A204.1 (cell line): ENCODE results near the gene NUDT4B.
"Not testable (repeated sequence)": the region's sequence is repeated elsewhere in the genome, so short reads cannot be mapped to it uniquely, and the experiment has no call there.

ENCODE experiments used
- FAIRE-seq: peaks from 2 replicates; lab custom pipeline; 2012; peaks lifted over from hg19 to GRCh38; lab: Jason Lieb, UNC

Gene NUDT4B

DNA sequence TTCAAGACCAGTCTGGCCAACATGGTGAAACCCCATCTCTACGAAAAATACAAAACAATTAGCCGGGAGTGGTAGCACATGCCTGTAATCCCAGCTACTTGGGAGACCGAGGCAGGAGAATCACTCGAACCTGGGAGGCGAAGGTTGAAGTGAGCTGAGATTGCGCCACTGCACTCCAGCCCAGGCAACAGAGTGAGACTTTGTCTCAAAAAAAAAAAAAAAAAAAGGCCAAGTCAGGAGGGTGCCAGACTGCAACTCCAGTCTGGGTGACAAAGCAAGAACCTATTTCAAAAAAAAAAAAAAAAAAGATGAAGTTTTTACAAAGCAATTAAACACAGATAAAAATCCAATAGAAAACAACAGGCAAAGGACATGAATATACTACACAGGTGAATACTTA, 9.9 kb upstream of the NUDT4B start:
- FAIRE-seq, result not testable (repeated sequence)

DNA sequence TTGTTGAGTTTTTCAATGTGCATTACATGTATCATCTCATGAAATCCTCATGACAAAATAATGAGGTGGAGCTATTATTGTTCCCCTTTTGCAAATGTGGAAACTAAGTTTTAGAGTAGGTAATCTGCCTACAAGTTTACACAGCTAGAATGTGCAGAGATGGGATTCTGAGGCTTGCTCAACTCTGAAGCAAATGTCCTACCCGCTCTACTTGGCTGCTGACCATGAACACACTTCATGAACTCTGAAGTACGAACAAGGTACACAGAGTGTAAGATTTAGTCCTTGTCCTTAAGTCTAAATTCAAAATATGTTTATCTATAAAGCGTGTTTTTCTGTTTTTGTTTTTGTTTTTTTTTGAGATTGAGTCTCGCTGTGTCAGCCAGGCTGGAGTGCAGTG, 5.4 kb upstream of the NUDT4B start:
- FAIRE-seq, result not testable (repeated sequence)

DNA sequence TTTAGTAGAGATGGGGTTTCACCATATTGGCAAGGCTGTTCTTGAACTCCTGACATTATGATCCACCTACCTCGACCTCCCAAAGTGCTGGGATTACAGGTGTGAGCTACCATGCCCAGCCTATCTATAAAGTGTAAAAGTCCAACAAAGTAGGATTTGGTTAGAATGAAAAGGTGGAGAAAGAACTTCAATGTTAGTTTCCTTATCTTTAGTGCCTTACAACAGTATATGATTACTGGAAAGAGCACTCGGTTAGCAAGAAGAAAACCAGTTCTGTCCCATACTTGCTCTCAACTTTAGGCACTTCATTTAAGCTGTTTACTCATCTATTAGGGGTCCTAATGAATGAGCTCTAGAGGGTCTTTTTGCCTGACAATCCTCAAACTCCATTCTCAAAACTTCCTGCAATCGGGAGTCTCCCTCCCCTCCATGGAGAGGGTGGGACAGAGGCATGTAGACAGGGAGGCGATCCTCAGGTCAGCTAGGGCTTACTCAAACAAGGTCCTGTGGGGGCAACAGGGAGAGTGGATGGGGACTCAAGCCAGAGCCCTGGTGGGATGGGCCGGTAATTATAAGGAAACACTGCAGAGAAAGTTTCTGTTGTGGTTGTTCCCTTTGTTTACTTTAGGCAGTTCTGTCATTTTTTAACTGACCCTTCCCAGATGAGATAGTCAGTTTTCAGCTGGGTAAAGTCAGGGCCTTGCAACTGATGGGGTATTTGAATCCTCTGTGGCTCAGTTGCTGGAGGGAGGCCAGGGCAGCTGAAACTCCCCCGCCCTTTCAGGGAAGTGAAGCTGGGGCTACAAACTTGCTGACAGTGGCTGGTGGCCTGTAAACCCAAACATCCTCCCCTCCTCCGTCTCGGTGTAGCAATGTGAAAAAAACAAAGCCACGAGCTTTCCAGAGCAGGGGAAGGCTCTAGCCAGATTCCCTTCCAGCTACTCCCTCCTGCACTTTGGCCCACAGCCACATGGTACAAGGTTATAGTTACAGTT, 4.6 kb upstream of the NUDT4B start:
- not testable (repeated sequence) for FAIRE-seq

- FAIRE-seq, result peak; percentile 83
These were observed 734 bp downstream of the NUDT4B start for GRCh38 chr1:148749335-148749681.

GRCh38 chr1:148756231-148756630, 7.7 kb downstream of the NUDT4B start:
- FAIRE-seq, result not testable (repeated sequence)

- not testable (repeated sequence) for FAIRE-seq
These were observed 8.9 kb downstream of the NUDT4B start for GRCh38 chr1:148757446-148757845.

DNA sequence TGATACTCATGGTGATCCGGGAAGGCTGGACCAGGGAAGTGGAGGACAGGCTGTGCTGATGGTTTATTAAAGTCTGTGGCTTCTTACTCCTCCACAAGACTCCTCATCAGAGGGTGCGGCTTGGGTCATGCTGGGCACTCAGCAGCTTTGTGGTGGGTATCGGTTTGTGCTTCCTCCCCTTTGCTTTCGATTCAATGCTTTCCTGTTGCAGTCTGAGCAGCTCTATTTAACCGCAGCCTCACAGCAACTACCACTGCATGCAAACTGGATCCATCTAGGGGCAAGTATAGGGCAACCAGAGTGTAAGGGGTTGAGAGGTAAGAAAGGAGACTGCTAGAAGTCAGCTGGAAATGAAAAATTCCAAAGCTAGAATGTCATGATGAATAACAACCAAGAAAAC, 9.8 kb downstream of the NUDT4B start:
- FAIRE-seq, result not testable (repeated sequence)

DNA sequence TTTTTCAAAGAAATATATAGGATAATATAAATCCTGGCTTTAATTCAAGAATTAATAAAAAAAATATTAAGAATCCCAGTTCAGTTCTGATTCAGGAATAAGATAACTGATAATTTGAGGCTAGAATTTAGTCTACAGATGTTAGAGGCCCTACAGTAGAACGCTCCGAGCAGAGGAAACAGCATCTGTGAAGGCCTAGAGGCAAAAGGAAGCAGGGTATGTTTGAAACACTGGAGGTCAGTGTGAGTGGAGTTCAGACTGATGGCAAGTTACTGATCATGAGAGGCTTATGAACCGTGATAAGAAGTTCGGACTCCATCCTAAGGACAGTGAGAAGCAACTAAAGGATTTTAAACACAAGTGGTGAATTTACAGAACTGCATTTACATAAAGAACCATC, 10.4 kb downstream of the NUDT4B start:
- FAIRE-seq, result not testable (repeated sequence)

DNA sequence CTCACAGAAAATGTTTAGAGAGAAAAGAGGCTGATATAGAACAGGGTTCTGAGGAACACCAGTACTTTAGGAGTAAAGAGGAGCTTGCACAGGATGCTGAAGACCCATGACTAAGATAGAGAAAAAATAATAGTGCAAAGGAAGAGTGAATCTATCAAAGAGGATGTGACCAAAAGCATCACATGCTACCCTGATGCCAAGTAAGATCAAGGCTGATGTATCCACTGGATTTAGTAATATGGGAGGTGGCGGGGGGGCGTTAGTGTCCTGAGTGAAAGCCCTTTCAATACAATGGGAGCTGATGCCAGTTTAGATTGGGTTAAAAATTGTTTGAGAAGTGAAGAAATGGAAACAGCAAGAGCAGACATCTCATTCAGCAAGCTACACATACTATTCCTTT, 11.2 kb downstream of the NUDT4B start:
- FAIRE-seq, result not testable (repeated sequence)

GRCh38 chr1:148760206-148760605, 11.6 kb downstream of the NUDT4B start:
- FAIRE-seq, result not testable (repeated sequence)

DNA sequence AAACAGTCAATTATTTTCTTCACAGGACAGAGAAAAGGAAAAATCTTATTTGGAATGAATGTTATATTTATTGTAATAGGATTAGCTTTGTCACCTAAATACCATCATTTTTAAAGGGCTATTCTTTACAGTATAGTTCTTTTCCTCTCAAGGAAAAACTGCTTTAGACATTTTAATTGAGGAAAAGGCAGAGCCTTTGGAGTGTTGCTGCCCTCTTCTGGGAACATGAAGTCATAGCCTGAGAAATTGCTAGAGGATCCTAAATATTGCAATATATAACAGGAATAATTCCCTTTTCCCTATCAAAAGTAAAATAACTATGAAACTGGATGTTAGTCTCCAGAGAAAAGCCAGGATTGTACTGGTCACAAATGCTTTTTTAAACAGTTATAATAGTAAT, 12.8 kb downstream of the NUDT4B start:
- FAIRE-seq, result peak; percentile 98

DNA sequence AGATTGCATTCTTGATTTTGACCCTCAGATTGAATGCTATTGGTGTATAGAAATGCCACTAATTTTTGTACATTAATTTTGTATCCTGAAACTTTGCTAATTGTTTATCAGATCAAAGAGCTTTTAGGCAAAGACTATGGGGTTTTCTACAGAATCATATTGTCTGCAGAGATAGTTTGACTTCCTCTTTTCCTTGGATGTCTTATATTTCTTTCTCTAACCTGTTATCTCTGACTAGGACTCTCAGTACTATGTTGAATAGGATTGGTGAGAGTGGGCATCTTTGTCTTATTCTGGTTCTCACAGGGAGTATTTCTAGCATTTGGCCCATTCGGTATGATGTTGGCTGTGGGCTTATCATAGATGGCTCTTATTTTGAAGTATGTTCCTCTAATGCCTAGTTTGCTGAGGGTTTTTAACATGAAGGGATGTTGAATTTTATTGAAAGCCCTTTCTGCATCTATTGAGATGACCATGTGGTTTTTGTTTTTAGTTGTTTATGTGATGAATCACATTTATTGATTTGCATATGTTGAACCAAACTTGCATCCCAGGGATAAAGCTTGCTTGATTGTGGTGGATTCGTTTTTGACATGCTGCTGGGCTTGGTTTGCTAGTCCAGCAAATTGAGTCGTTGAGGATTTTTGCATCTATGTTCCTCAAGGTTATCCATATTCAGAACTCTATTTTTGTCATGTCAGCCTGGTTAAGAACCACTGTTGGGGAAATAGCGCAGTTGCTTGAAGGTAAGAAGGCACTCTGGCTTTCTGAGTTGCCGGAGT, 16.9 kb downstream of the NUDT4B start:
- FAIRE-seq, result not testable (repeated sequence)

- not testable (repeated sequence) for FAIRE-seq
These were observed 20.0 kb downstream of the NUDT4B start for GRCh38 chr1:148768541-148768940.

DNA sequence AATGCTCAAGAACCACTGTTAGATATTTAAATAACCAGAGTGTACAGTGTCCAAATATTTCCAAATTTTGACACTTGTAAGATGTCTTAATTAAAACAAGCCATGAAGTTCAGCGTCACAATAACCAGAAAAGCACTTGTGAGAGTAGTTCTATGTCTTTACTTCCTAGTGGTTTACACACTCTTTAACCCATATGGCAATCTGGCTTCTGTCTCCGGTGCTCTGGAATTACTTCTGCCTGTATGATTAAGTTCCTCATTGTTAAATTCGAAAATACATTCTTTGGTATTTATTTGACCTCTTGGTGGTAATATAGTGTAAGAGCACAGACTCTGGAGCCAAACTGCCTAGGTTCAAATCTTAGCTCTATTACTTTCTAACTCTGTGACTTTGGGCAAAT, 20.9 kb downstream of the NUDT4B start:
- not testable (repeated sequence) for FAIRE-seq

DNA sequence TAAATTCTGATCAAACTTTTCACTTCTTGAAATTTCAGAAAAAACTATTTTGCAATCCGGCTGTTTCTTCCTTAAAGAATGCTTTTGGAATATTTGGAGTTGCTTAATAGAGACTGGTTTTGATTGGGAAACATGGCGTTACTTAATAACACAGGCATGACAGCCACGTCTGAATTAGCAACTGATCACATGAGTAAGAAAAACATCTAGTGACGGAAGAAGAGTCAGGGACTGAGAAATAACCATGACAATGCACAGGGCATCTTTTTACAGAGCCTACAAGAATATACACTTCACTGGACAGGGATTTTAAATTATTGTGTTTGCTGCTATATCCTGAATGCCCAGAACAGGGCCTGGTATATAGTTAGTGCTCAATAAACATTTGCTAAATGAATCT, 25.1 kb downstream of the NUDT4B start:
- FAIRE-seq, result not testable (repeated sequence)

- not testable (repeated sequence) for FAIRE-seq
These were observed 25.5 kb downstream of the NUDT4B start for GRCh38 chr1:148774102-148774501.

DNA sequence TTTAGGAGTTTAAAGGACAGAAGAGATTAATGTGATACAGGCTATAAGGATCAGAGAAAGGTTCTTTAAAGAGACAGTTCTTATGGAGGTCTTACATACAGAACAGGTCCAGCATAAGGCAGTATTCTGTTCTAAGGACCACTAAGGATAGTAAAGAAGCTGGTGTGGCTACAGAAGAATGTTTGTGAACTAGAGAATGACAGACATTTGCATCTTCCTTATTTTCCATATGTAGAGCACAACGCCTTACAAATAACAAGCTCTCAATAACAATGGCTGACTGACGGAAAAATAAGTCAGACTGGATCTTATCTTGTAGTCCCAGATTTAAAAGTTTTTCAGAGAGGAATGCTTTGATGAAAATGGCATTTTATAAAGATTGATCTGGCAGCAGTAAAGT, 26.7 kb downstream of the NUDT4B start:
- FAIRE-seq, result not testable (repeated sequence)

DNA sequence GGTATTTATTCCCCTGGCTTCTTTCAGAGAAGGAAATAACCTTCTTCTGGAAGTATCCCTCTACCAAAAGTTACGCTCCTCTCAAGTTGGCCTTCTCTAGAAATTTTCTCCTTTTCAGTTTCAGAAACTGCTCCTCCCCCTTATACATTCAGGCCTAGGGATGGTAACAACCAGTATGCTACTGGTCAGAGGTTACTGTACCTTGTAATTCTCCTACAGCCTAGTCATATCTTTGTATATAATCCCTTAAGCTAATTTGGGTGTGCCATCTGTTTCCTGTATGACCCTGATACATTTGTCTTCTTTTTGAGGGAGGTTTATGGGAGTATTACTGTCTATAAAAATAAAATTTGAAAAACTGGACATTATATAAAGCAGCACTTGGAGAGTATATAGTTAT, 29.1 kb downstream of the NUDT4B start:
- FAIRE-seq, result not testable (repeated sequence)

- not testable (repeated sequence) for FAIRE-seq
These were observed 31.8 kb downstream of the NUDT4B start for GRCh38 chr1:148780404-148780803.

DNA sequence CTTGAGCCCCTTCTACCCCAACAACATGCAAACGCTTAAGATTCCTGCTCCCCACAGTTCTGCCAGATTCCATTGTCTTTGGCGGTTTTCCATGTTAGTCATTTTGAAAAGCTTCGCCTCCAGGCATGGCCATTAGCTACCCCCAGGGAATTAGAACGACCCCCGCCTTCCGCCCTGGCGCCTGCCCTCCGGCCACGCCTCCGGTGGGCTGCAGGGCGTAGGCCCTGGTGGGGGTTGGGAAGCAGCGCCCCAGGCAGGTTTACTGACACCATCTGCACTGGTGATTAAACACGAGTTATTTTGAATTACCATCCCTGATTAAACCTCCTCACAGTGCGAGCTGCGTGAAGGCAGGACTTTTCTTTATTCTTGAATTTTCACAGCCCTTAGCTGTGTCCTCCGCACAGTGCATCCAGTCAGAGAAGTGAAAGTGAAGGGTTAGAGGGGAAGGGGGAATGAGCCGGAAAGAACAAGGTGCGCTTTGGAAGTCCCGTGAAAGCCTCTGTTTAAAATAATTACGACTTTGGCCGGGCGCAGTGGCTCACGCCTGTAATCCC, 43.0 kb downstream of the NUDT4B start:
- FAIRE-seq, result not testable (repeated sequence)

DNA sequence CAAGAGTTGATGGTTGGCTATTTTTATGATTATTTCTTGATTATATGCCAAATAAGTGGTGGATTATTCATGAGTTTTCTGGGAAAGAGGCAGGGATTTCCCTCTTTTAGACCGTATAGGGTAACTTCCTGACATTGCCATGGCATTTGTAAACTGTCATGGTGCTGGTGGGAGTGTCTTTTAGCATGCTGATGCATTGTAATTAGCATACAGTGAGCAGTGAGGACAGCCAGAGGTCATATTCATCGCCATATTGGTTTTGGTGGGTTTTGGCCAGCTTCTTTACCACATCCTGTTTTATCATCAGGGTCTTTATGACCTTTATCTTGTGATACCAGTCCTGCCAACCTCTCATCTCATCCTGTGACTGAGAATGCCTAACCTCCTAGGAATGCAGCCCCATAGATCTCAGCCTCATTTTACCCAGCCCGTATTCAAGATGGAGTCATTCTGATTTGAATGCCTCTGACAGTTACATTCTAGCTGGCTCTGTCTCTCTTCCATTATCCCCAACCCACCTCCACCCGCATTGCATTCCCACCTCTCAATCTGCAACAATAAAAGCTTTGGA, 45.3 kb downstream of the NUDT4B start:
- FAIRE-seq, result not testable (repeated sequence)
